OCI-M2 (cell line): ENCODE results near the gene HDGFL2.

Experiments
- DNase-seq: peaks from one replicate; lab custom pipeline; 2025; ENCODE audit not compliant: unreplicated experiment; lab: John Stamatoyannopoulos, UW

Gene HDGFL2

DNA sequence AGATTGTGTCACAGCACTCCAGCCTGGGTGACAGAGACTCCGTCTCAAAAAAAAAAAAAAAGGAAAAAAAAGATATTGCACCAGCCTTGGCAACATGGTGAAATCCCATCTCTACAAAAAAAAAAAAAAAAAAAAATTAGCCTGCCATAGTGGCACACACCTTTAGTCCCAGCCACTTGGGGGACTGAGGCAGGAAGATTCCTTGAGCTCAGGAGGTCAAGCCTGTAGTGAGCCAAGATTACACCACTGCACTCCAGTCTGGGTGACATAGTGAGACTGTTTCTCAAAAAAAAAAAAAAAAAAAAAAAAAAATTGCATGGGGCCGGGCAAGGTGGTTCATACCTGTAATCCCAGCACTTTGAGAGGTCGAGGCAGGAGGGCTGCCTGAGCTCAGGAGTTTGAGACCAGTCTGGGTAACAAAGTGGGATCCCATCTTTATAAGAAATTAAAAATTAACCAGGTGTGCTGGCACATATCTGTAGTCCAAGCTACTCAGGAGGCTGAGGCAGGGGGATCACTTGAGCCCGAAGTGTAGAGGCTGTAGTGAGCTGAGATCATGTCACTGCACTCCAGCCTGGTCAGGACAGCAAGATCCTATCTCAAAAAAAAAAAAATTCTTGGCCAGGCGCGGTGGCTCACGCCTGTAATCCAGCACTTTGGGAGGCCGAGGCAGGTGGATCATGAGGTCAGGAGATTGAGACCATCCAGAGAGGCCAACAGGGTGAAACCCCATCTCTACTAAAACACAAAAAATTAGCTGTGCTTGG lies 7.1 kb upstream of the HDGFL2 start:
- no peak for DNase-seq

DNA sequence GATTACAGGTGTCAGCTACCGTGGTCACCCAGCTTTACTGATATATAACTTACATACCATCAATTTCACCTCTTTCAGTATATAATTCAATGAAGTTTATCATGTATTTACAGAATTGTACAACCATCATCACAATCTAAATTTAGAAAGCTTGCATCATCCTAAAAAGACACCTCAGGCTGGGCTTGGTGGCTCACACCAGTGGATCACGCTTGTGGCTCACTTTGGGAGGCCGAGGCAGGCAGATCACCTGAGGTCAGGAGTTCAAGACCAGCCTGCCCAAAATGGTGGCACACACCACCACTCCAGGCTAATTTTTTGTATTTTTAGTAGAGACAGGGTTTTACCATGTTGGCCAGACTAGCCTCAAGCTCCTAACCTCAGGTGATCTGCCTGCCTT lies 4.3 kb upstream of the HDGFL2 start:
- no peak for DNase-seq

GRCh38 chr19:4471403-4472173 lies 509 bp upstream of the HDGFL2 start:
- DNase-seq: peak; percentile 97

- DNase-seq: no peak
These were observed 1.1 kb downstream of the HDGFL2 start for GRCh38 chr19:4473011-4473762.

GRCh38 chr19:4473763-4474513 lies 1.8 kb downstream of the HDGFL2 start:
- no peak for DNase-seq

GRCh38 chr19:4474514-4475022 lies 2.5 kb downstream of the HDGFL2 start:
- DNase-seq: no peak

DNA sequence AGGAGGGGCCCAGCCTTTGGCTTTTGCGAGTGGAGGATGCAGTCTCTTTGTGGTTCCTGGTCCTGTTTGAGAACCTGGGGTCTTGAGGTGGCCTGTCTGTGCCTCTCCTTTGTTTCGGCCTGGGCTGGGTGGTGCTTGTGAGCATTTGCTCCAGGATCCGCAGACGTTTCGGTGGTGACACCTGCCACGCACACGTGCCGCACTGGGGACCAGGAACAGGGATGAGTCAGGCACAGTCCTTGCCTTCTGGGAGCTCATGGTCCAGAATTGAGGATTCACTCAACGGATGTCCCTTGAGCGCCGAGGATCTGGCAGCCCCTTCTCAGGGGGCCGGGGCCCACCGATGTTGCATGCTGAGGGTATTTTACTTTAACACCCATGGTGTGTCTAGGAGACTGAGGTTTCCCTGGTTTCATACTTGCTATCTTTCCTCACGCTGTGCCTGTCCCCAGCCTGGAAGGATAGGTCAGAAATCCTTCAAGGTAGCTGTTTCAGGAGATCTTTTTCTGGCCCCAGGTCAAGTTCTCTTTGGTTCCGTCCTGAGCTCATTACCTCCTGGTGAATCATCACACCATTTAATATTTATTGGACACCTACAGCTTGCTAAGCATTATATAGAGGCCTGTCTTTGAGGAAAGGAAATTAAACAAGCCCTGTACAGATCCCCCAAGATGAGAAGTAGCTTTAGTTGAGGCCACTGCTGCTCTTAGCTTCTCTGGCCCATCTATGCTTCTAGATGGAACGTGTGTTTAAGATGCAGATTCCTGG lies 5.1 kb downstream of the HDGFL2 start:
- no peak for DNase-seq

- DNase-seq: no peak
These were observed 10.7 kb downstream of the HDGFL2 start for GRCh38 chr19:4482721-4483364.

DNA sequence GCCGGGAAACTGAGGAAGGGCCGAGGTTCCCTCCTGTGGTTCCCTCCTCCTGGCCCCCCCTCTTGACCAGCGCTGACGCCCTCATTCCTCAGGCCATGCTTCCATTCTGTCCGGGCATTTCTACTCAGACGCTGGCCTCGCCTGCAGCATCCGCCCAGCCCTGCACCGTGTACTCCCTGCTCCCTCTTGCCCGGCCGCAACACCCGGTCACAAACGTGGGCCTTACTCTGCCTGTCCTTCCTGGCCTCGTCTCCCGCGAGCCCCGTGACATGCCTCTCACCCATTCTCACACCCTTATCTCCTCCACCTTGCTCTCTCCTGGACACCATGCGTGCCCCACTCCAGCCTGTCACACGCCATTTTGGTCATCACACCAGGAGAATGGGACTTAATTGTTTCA lies 11.3 kb downstream of the HDGFL2 start:
- no peak for DNase-seq

DNA sequence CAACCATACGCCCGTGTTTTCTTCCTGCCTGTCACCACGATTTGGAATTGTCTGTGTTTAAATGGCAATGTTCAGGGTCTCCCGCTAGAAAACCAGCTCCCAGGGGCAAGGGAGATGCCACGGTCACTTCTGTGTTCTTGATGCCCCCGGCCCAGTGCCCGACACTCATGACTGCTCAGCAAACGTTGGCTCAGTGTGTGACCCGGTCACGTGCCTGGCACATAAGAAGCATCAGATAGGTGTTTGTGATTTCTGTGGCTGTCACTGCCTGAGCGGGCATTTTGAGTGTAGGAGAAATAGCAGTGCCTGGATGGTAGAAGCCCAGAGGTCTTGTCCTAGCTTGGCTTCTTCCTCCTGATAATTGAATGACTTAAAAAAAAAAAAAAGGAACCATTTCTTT lies 15.5 kb downstream of the HDGFL2 start:
- no peak for DNase-seq

DNA sequence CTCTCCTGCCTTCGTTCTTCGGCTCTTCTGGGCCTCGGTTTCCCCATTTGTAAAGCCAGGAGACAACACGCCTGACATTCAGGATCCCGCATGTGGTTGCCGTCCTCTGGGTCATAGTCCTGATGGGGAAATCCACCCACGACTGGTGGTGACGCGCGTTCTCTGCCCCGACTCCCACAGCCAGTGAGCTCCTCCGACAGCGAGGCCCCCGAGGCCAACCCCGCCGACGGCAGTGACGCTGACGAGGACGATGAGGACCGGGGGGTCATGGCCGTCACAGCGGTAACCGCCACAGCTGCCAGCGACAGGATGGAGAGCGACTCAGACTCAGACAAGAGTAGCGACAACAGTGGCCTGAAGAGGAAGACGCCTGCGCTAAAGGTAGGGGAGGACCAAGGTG lies 16.4 kb downstream of the HDGFL2 start:
- DNase-seq: no peak

- DNase-seq: no peak
These were observed 19.3 kb downstream of the HDGFL2 start for GRCh38 chr19:4491446-4491845.

DNA sequence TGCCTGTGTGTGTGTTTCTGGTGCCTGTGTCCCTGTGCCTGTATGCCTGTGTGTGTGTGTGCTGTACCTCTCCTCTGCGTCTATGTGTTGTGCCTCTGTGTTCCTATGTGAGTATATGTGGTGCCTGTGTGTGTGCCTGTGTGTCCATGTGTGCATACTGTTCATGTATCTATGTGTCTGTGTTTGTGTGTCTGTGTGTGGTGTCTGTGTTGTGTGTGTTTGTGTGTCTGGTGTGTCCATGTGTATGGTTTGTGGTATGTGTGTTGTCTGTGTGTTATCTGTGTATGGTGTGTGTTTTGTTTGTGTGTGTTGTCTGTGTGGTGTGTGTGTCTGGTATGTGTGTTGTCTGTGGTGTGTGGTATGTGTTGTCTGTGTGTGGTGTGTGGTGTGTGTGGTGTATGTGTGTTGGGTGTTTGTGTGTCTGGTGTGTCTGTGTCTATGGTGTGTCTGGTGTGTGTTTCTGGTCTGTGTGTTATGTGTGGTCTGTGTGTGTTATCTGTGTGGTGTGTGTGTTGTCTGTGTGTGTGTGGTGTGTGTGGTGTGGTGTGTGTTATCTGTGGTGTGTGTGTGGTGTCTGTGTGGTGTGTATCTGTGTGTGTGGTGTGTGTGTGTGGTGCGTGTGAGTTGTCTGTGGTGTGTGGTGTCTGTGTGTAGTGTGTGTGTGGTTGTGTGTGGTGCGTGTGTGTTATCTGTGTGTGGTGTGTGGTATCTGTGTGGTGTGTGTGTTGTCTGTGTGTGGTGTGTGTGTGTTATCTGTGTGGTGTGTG lies 20.4 kb downstream of the HDGFL2 start:
- no peak for DNase-seq

GRCh38 chr19:4493104-4493928 lies 21.2 kb downstream of the HDGFL2 start:
- DNase-seq: no peak

DNA sequence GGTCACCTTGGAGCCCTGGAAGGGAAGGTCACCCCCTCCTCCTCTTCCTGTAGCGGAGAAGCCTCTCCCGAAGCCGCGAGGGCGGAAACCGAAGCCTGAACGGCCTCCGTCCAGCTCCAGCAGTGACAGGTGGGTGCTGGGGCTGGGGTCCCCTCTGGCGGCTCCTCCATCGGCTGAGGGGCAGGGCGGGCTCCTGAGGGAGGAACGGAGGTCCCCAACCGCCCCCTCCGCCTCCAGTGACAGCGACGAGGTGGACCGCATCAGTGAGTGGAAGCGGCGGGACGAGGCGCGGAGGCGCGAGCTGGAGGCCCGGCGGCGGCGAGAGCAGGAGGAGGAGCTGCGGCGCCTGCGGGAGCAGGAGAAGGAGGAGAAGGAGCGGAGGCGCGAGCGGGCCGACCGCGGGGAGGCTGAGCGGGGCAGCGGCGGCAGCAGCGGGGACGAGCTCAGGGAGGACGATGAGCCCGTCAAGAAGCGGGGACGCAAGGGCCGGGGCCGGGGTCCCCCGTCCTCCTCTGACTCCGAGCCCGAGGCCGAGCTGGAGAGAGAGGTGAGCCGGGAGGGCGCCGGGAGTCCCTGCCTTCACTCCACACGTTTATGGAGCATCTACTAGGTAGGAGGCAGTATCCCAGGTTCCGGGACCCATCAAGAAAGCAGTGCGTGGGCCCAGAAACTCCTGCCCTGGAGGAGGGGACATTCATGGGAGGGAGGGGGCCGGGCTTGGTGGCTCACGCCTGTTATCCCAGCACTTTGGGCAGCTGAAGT lies 22.0 kb downstream of the HDGFL2 start:
- no peak for DNase-seq

DNA sequence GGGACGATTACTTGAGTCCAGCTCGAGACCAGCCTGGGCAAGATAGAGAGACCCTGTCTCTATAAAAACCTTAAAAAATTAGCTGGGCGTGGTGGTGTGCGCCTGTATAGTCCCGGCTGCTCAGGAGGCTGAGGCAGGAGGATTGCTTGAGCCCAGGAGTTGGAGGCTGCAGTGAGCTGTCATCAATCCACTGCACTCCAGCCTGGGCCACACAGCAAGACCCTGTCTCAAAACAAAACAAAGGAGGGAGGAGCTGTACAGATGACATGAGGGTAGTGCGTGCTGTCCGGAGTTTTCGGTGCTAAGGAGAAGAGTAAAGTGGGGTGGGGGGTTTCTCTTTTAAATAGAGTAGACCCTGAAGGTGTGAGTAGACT lies 22.6 kb downstream of the HDGFL2 start:
- DNase-seq: no peak

DNA sequence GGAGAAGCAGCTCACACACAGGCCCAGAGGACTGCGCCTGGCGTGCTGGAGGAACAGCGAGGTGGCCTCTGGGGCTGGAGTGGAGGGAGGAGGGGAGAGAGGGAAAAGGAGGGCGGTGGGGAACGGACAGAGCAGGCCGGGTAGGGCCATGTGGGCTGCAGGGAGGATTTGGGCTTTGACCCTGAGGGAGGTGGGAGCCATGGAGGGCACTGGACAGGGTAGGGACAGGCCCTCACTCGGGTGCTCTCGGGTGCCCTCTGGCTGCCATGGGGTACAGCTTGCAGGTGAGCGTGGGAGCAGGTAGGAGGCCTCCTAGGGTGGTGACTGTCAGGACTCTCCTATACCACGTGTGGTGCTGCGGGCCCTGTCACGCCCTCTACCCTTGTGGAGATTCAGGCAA lies 23.4 kb downstream of the HDGFL2 start:
- DNase-seq: no peak
